ENCODE measurements around the gene INSL3. TPM values are rescaled to one million over a fixed set of nuclear protein-coding genes. Genes with fewer than 3 reads are reported as not detected.

INSL3 gene
- total RNA-seq, 2 donors from 2014 or later = not detected

- H3K36me3 ChIP-seq = no peaks in the 10 kb centered on the region
- no peak for ATAC-seq (ENCODE audit: insufficient number of reproducible peaks, low FRiP score, low read depth)
- H3K4me3 ChIP-seq = no peak overlapping the region
- no peaks in the 10 kb centered on the region for H3K4me1 ChIP-seq (ENCODE audit: control insufficient read depth in 1 of 2, low read depth in 2 of 2)
- no peak for DNase-seq (ENCODE audit: low spot score)
- no peaks in the 10 kb centered on the region for H3K27me3 ChIP-seq (replicated peaks; ENCODE audit: insufficient read depth)
- no peak overlapping the region for H3K27ac ChIP-seq
- H3K9me3 ChIP-seq = no peaks in the 10 kb centered on the region
- TF ChIP-seq CTCF (IDR thresholded peaks at IDR 0.05) = no peak
Measured at GRCh38 chr19:17811103-17811502, 10.2 kb downstream of the INSL3 start.

- H3K9me3 ChIP-seq = no peaks in the 10 kb centered on the region
- DNase-seq (ENCODE audit: low spot score) (no peak), ATAC-seq (ENCODE audit: insufficient number of reproducible peaks, low FRiP score, low read depth) (no peak)
- no peaks in the 10 kb centered on the region for H3K27me3 ChIP-seq (replicated peaks; ENCODE audit: insufficient read depth)
- H3K4me3 ChIP-seq = no peak overlapping the region
- H3K4me1 ChIP-seq (ENCODE audit: control insufficient read depth in 1 of 2, low read depth in 2 of 2) = no peaks in the 10 kb centered on the region
- no peaks in the 10 kb centered on the region for H3K36me3 ChIP-seq
- TF ChIP-seq CTCF (IDR thresholded peaks at IDR 0.05) = no peak
- H3K27ac ChIP-seq = no peak overlapping the region
Measured at GRCh38 chr19:17807731-17808316, 13.5 kb downstream of the INSL3 start.

GRCh38 chr19:17806945-17807344 lies 14.4 kb downstream of the INSL3 start:
- no peaks in the 10 kb centered on the region for H3K36me3 ChIP-seq
- DNase-seq (ENCODE audit: low spot score) (no peak), ATAC-seq (ENCODE audit: insufficient number of reproducible peaks, low FRiP score, low read depth) (no peak)
- no peak for TF ChIP-seq CTCF (IDR thresholded peaks at IDR 0.05)
- no peaks in the 10 kb centered on the region for H3K4me1 ChIP-seq (ENCODE audit: control insufficient read depth in 1 of 2, low read depth in 2 of 2)
- H3K4me3 ChIP-seq = no peak overlapping the region
- H3K27me3 ChIP-seq (replicated peaks; ENCODE audit: insufficient read depth) = no peaks in the 10 kb centered on the region
- H3K9me3 ChIP-seq = no peaks in the 10 kb centered on the region
- H3K27ac ChIP-seq = no peak overlapping the region

- H3K27me3 ChIP-seq (replicated peaks; ENCODE audit: insufficient read depth) = no peaks in the 10 kb centered on the region
- no peak for TF ChIP-seq CTCF (IDR thresholded peaks at IDR 0.05)
- no peak for DNase-seq (ENCODE audit: low spot score)
Measured at GRCh38 chr19:17805427-17805826, 15.9 kb downstream of the INSL3 start.

GRCh38 chr19:17803264-17803896 lies 17.9 kb downstream of the INSL3 start:
- Histone ChIP-seq H3K36me3 (no peaks in the 10 kb centered on the region), H3K4me1 (ENCODE audit: control insufficient read depth in 1 of 2, low read depth in 2 of 2) (no peaks in the 10 kb centered on the region), H3K9me3 (no peaks in the 10 kb centered on the region), H3K4me3 (no peak overlapping the region), H3K27ac (no peak overlapping the region), H3K27me3 (replicated peaks; ENCODE audit: insufficient read depth) (no peaks in the 10 kb centered on the region)
- no peak for ATAC-seq (ENCODE audit: insufficient number of reproducible peaks, low FRiP score, low read depth)
- DNase-seq (ENCODE audit: low spot score) = no peak
- TF ChIP-seq CTCF (IDR thresholded peaks at IDR 0.05) = no peak

More at GRCh38 chr19:17805427-17805826, 15.9 kb downstream of the INSL3 start:
- H3K36me3 ChIP-seq = no peaks in the 10 kb centered on the region
- H3K9me3 ChIP-seq = no peaks in the 10 kb centered on the region
- ATAC-seq (ENCODE audit: insufficient number of reproducible peaks, low FRiP score, low read depth) = no peak
- no peak overlapping the region for H3K4me3 ChIP-seq
- H3K4me1 ChIP-seq (ENCODE audit: control insufficient read depth in 1 of 2, low read depth in 2 of 2) = no peaks in the 10 kb centered on the region
- H3K27ac ChIP-seq = no peak overlapping the region

All from thoracic aorta (tissue), 2 donors.